ENCODE measurements around the gene DUOXA2.

Gene DUOXA2

DNA sequence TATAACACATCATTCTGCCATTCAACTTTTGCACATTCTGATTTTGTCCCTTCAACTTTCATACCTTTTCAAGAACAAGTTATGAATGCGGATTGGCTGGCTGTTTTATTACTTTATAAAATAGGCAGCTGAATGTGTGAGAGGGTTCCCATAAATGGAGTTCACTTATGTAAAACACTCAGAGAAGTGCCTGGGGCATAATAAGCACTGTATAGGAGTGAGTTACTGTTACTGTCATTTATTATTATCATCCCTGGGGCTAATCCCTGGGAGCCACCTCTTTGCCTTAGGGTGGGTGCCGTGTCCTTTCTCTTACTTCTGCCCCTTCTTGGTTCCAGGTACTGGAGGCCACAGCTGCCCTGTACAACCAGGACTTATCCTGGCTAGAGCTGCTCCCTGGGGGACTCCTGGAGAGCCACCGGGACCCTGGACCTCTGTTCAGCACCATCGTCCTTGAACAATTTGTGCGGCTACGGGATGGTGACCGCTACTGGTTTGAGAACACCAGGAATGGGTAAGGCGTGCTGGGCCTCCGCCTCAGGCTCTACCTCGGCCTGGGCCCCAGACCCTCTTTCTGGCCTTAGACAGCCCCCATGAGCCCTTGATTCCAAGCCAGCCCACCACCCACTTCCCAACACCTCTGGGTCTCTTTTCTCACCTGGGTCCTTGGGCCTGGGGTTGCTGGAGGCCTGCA lies 26.6 kb downstream of the DUOXA2 start:
- TF ChIP-seq ZFP3 (tag by site-specific recombination; IDR thresholded peaks at IDR 0.05; ENCODE audit: low read depth) (no peak), YY1 (tag by site-specific recombination; IDR thresholded peaks at IDR 0.05) (no peak), ZNF624 (tag by site-specific recombination; IDR thresholded peaks at IDR 0.05) (no peak), ZNF174 (tag by site-specific recombination; IDR thresholded peaks at IDR 0.05) (no peak), ZNF785 (tag by site-specific recombination; IDR thresholded peaks at IDR 0.05) (no peak), ZNF658 (tag by site-specific recombination; IDR thresholded peaks at IDR 0.05) (no peak), ZNF354C (tag by site-specific recombination; IDR thresholded peaks at IDR 0.05; ENCODE audit: borderline replicate concordance, low read depth) (no peak), ZNF223 (tag by site-specific recombination; IDR thresholded peaks at IDR 0.05) (no peak), PRDM1 (tag by site-specific recombination; IDR thresholded peaks at IDR 0.05) (no peak), ZNF558 (tag by site-specific recombination; IDR thresholded peaks at IDR 0.05) (no peak), ZSCAN30 (tag by site-specific recombination; IDR thresholded peaks at IDR 0.05) (no peak)
- H3K36me3 ChIP-seq (ENCODE audit: control insufficient read depth in 2 of 2, insufficient read depth in 1 of 2, low read length in 2 of 2), result no peaks in the 10 kb centered on the region
- no peak overlapping the region for H3K27ac ChIP-seq (ENCODE audit: extremely low read depth, low read depth, low read length)
- ChIA-PET CTCF (interaction anchor here (0.7 kb wide), 2 partner anchors 9 to 23 kb away, joined by 3 to 5 read pairs; no protein-coding TSS in a partner anchor), POLR2A (no interaction called here)
- H3K4me3 ChIP-seq (ENCODE audit: low read depth, low read length), result no peak overlapping the region
- H3K4me1 ChIP-seq (ENCODE audit: control insufficient read depth, insufficient read depth, low read length), result no peaks in the 10 kb centered on the region; the same call in 1 of the 2 replicates
- no peaks in the 10 kb centered on the region for H3K9me3 ChIP-seq (ENCODE audit: control insufficient read depth, insufficient read depth, low read depth, low read length)

DNA sequence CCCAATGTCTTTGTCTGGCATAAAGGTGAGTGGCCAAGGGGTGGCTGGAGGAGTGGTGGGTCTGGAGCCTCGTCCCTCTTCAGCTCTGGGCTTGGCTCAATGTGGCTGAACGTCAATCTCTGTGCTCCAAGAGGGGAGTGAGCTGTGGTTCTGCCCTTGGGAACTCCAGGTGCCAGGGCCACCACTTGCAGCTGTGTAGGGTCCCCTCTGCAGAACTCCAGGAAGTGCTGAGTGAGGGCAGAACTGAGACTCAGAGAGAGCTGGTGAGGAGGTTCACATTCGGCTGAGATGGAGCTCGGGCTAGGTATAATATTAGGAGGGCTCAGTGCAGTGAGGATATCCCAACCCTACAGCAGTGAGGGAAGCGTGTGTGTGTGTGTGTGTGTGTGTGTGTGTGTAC lies 27.3 kb downstream of the DUOXA2 start:
- Histone ChIP-seq H3K4me1 (ENCODE audit: control insufficient read depth, insufficient read depth, low read length) (no peaks in the 10 kb centered on the region; the same call in 1 of the 2 replicates), H3K27ac (ENCODE audit: extremely low read depth, low read depth, low read length) (no peak overlapping the region), H3K36me3 (ENCODE audit: control insufficient read depth in 2 of 2, insufficient read depth in 1 of 2, low read length in 2 of 2) (no peaks in the 10 kb centered on the region), H3K4me3 (ENCODE audit: low read depth, low read length) (no peak overlapping the region), H3K9me3 (ENCODE audit: control insufficient read depth, insufficient read depth, low read depth, low read length) (no peaks in the 10 kb centered on the region)
- TF ChIP-seq ZNF623 (tag by site-specific recombination; IDR thresholded peaks at IDR 0.05) (no peak), ZNF404 (tag by site-specific recombination; IDR thresholded peaks at IDR 0.05) (no peak), ZBTB44 (tag by site-specific recombination; IDR thresholded peaks at IDR 0.05) (no peak), TSHZ1 (tag by site-specific recombination; IDR thresholded peaks at IDR 0.05; ENCODE audit: borderline replicate concordance) (no peak), ZNF416 (tag by site-specific recombination; IDR thresholded peaks at IDR 0.05) (no peak), ZNF391 (tag by site-specific recombination; IDR thresholded peaks at IDR 0.05; ENCODE audit: borderline replicate concordance, low read depth) (no peak)
- TF ChIP-seq, protein P1, sequence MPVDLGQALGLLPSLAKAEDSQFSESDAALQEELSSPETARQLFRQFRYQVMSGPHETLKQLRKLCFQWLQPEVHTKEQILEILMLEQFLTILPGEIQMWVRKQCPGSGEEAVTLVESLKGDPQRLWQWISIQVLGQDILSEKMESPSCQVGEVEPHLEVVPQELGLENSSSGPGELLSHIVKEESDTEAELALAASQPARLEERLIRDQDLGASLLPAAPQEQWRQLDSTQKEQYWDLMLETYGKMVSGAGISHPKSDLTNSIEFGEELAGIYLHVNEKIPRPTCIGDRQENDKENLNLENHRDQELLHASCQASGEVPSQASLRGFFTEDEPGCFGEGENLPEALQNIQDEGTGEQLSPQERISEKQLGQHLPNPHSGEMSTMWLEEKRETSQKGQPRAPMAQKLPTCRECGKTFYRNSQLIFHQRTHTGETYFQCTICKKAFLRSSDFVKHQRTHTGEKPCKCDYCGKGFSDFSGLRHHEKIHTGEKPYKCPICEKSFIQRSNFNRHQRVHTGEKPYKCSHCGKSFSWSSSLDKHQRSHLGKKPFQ (tag by site-specific recombination; IDR thresholded peaks at IDR 0.05), result no peak
- ChIA-PET POLR2A (interaction anchor here (1.8 kb wide), 1 partner anchor 23 kb away, joined by 4 read pairs; no protein-coding TSS in a partner anchor), CTCF (interaction anchor here (0.6 kb wide), 1 partner anchor 327 kb away, joined by 3 read pairs; no protein-coding TSS in a partner anchor)

All from HEK293 (cell line).